Measurements from ENCODE around the gene BCORL1.

BCORL1 gene

GRCh38 chrX:129961180-129962083 is 21.0 kb upstream of the BCORL1 start:
- peak; percentile 53 for DNase-seq (ENCODE audit: low spot score)

GRCh38 chrX:129963729-129964128 is 18.7 kb upstream of the BCORL1 start:
- no peak for DNase-seq (ENCODE audit: low spot score)

- no peak for DNase-seq (ENCODE audit: low spot score)
These were observed 17.3 kb upstream of the BCORL1 start for GRCh38 chrX:129965166-129965565.

GRCh38 chrX:129968968-129969367 is 13.5 kb upstream of the BCORL1 start:
- DNase-seq (ENCODE audit: low spot score), result no peak

- no peak for DNase-seq (ENCODE audit: low spot score)
These were observed 6.0 kb upstream of the BCORL1 start for GRCh38 chrX:129976441-129976840.

GRCh38 chrX:129979207-129979920 is 3.1 kb upstream of the BCORL1 start:
- DNase-seq (ENCODE audit: low spot score), result no peak

GRCh38 chrX:129980001-129980401 is 2.4 kb upstream of the BCORL1 start:
- DNase-seq (ENCODE audit: low spot score), result no peak

GRCh38 chrX:129980540-129981199 is 1.8 kb upstream of the BCORL1 start:
- DNase-seq (ENCODE audit: low spot score), result peak; percentile 31

GRCh38 chrX:129981200-129981553 is 1.3 kb upstream of the BCORL1 start:
- DNase-seq (ENCODE audit: low spot score), result no peak

GRCh38 chrX:129981752-129982299 is 609 bp upstream of the BCORL1 start:
- DNase-seq (ENCODE audit: low spot score), result no peak

GRCh38 chrX:129983575-129984110 is 1.2 kb downstream of the BCORL1 start:
- DNase-seq (ENCODE audit: low spot score), result no peak

- DNase-seq (ENCODE audit: low spot score), result peak; percentile 49
These were observed 1.9 kb downstream of the BCORL1 start for GRCh38 chrX:129984111-129984958.

GRCh38 chrX:129987871-129988270 is 5.4 kb downstream of the BCORL1 start:
- no peak for DNase-seq (ENCODE audit: low spot score)

- DNase-seq (ENCODE audit: low spot score), result no peak
These were observed 9.7 kb downstream of the BCORL1 start for GRCh38 chrX:129992181-129992580.

- DNase-seq (ENCODE audit: low spot score), result peak; percentile 80
These were observed 13.7 kb downstream of the BCORL1 start for GRCh38 chrX:129996120-129996519.

- DNase-seq (ENCODE audit: low spot score), result no peak
These were observed 14.7 kb downstream of the BCORL1 start for GRCh38 chrX:129997086-129997485.

GRCh38 chrX:129998021-129998420 is 15.6 kb downstream of the BCORL1 start:
- DNase-seq (ENCODE audit: low spot score), result no peak

- DNase-seq (ENCODE audit: low spot score), result no peak
These were observed 19.5 kb downstream of the BCORL1 start for GRCh38 chrX:130001893-130002292.

- no peak for DNase-seq (ENCODE audit: low spot score)
These were observed 20.1 kb downstream of the BCORL1 start for GRCh38 chrX:130002541-130002940.

- no peak for DNase-seq (ENCODE audit: low spot score)
These were observed 22.8 kb downstream of the BCORL1 start for GRCh38 chrX:130005089-130005807.
